M059J (cell line): ENCODE data around the gene SLC46A2. TPM values are rescaled to one million over a fixed set of nuclear protein-coding genes. Genes with fewer than 3 reads are reported as not detected.

ENCODE experiments used
- total RNA-seq: library from RNA; depleted of rRNA; stranded (reverse); fragments of >200 nt; shearing (Covaris generic); gene quantifications from 2 replicates; pipeline ENCODE4 v1.2.3, GENCODE V29; 2014; rRNA removed

SLC46A2 gene
- total RNA-seq, 1 experiment from 2014 or later = not detected

Other genes with a start within 250 kb of the SLC46A2 start
- gene INIP, start 172.8 kb downstream of the SLC46A2 start, total RNA-seq = 43.7 and 45.4 TPM in 2 replicates
- gene SNX30, start 140.1 kb downstream of the SLC46A2 start, total RNA-seq = 5.7 and 11.0 TPM in 2 replicates
- 7.3 and 8.1 TPM in 2 replicates for gene ZNF883, start 121.3 kb upstream of the SLC46A2 start, total RNA-seq
- gene ZFP37, start 165.8 kb upstream of the SLC46A2 start, total RNA-seq = 1.4 and 3.1 TPM in 2 replicates